ENCODE results near the gene MS4A2.

DNA sequence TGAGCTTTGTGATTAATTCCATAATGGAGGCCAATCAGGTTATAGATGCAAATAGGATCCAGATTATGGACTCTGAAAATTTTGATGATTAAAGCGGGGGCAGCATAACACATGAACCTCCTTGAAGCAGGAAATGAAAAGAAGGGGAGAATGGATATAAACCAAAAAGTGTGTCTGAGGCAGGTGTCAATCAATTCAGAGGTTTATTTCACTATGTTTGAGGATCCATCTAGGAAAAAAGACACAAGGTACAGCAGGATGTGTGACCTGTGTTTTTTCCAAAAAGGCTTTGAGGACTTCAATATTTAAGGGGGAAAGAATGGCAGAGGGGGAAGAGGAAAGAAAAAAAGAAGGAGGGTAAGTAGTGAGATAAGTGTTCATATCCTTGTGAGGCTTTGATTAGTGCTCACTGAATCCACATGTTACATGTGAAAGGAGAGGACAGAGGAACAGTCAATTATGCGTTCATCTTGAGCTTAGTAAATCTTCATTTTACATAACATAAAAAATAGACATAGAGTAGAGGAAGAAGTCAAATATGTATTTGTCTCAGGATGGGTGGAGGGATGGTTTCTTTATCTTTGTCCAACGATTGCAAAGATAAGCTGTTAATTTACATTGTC lies 34.1 kb downstream of the MS4A2 start:
- TF ChIP-seq, protein P1, sequence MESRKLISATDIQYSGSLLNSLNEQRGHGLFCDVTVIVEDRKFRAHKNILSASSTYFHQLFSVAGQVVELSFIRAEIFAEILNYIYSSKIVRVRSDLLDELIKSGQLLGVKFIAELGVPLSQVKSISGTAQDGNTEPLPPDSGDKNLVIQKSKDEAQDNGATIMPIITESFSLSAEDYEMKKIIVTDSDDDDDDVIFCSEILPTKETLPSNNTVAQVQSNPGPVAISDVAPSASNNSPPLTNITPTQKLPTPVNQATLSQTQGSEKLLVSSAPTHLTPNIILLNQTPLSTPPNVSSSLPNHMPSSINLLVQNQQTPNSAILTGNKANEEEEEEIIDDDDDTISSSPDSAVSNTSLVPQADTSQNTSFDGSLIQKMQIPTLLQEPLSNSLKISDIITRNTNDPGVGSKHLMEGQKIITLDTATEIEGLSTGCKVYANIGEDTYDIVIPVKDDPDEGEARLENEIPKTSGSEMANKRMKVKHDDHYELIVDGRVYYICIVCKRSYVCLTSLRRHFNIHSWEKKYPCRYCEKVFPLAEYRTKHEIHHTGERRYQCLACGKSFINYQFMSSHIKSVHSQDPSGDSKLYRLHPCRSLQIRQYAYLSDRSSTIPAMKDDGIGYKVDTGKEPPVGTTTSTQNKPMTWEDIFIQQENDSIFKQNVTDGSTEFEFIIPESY (IDR thresholded peaks at IDR 0.05; ENCODE audit: extremely low read depth, insufficient replicate concordance, low read length) = no peak
- TF ChIP-seq JUND (IDR thresholded peaks at IDR 0.05) = no peak

All from HCT116 (cell line).